GM23338 (cell line): ENCODE results near the gene WWOX. TPM values are rescaled to one million over a fixed set of nuclear protein-coding genes. Genes with fewer than 3 reads are reported as not detected.

Experiments used
- ATAC-seq: fragments of 200-7000 bp; cut with Tn5 transposase; 3 replicates; pipeline ENCODE4 v1.9.1; 2020
- DNase-seq: peaks from one replicate; pipeline ENCODE4 v3.0.0-alpha.2; 2015; ENCODE audit warnings: low spot score
- H2AFZ ChIP-seq: fragments of 200-600 bp; sonication (generic); 2 replicates; pipeline ENCODE4 v1.8.0; 2016; ENCODE audit warnings: antibody characterized with exemption, mild to moderate bottlenecking, moderate library complexity
- H3F3A ChIP-seq: fragments of 200-600 bp; sonication (generic); replicated peaks from 2 replicates; pipeline ENCODE4 v1.8.0; 2017; ENCODE audit warnings: antibody characterized with exemption, mixed run types, low read depth
- H3K27ac ChIP-seq: fragments of 200-600 bp; sonication (generic); 2 replicates; pipeline ENCODE4 v1.6.1; 2016; ENCODE audit warnings: low read depth
- H3K27me3 ChIP-seq: fragments of 200-600 bp; sonication (generic); 2 replicates; pipeline ENCODE4 v1.8.0; 2016; ENCODE audit warnings: mild to moderate bottlenecking, mixed run types, moderate library complexity; ENCODE audit not compliant: insufficient read depth
- H3K36me3 ChIP-seq: fragments of 200-600 bp; sonication (generic); 2 replicates; pipeline ENCODE4 v1.8.0; 2016; ENCODE audit warnings: mild to moderate bottlenecking; ENCODE audit not compliant: insufficient read depth
- H3K4me1 ChIP-seq: fragments of 200-600 bp; sonication (generic); 2 replicates; pipeline ENCODE4 v1.8.0; 2016; ENCODE audit warnings: mild to moderate bottlenecking, moderate library complexity; ENCODE audit not compliant: insufficient read depth
- H3K4me2 ChIP-seq: fragments of 200-600 bp; sonication (generic); 2 replicates; pipeline ENCODE4 v1.7.1; 2017; ENCODE audit warnings: mixed run types
- H3K4me3 ChIP-seq: fragments of 200-600 bp; sonication (generic); 2 replicates; pipeline ENCODE4 v1.6.1; 2016; ENCODE audit warnings: mixed run types
- H3K79me2 ChIP-seq: fragments of 200-600 bp; sonication (generic); replicated peaks from 2 replicates; pipeline ENCODE4 v1.8.0; 2017; ENCODE audit warnings: mild to moderate bottlenecking; ENCODE audit not compliant: insufficient read depth
- H3K9me2 ChIP-seq: fragments of 200-600 bp; sonication (generic); 2 replicates; pipeline ENCODE4 v1.8.0; 2017; ENCODE audit not compliant: insufficient read depth
- H4K20me1 ChIP-seq: fragments of 200-600 bp; sonication (generic); replicated peaks from 2 replicates; pipeline ENCODE4 v1.8.0; 2017; ENCODE audit warnings: mild to moderate bottlenecking; ENCODE audit not compliant: insufficient read depth
- H3K27ac Mint-ChIP-seq: 2 replicates; pipeline ENCODE4 v1.8.0; 2020; ENCODE audit warnings: inconsistent platforms, mild to moderate bottlenecking, moderate library complexity, mixed read lengths
- H3K27me3 Mint-ChIP-seq: 3 replicates; pipeline ENCODE4 v1.8.0; 2022; ENCODE audit warnings: low read depth, mild to moderate bottlenecking, moderate library complexity, mixed read lengths, inconsistent platforms; ENCODE audit not compliant: insufficient read depth, poor library complexity
- H3K36me3 Mint-ChIP-seq: 3 replicates; pipeline ENCODE4 v1.8.0; 2021; ENCODE audit warnings: low read depth, mild to moderate bottlenecking, inconsistent platforms, moderate library complexity, mixed read lengths
- H3K4me1 Mint-ChIP-seq: 3 replicates; pipeline ENCODE4 v1.8.0; 2020; ENCODE audit warnings: mild to moderate bottlenecking, inconsistent platforms, mixed read lengths
- H3K4me3 Mint-ChIP-seq: 3 replicates; pipeline ENCODE4 v1.8.0; 2021; ENCODE audit warnings: moderate library complexity, mild to moderate bottlenecking, inconsistent platforms, mixed read lengths
- H3K9me3 Mint-ChIP-seq: 3 replicates; pipeline ENCODE4 v1.8.0; 2020; ENCODE audit warnings: moderate library complexity, mild to moderate bottlenecking, inconsistent platforms, mixed read lengths
- CREB1 ChIP-seq: fragments of 250-450 bp; sonication (Bioruptor Pico); IDR thresholded peaks from 2 replicates; pipeline ENCODE4 v1.5.0; 2020; ENCODE audit warnings: low read depth, mild to moderate bottlenecking, moderate library complexity
- CTCF ChIP-seq, 2 experiments: fragments of 200-600 bp in 1 of 2; sonication (generic) in 1 of 2; conservative IDR thresholded peaks; 2 replicates each; pipeline versions ENCODE4 v1.5.1 to v1.6.1; 2016 to 2017; ENCODE audit warnings: antibody characterized with exemption in 2 of 2, low read depth in 2 of 2, mild to moderate bottlenecking in 2 of 2, moderate library complexity in 1 of 2
- ETS1 ChIP-seq: IDR thresholded peaks from 2 replicates; pipeline ENCODE4 v1.6.1; 2016; ENCODE audit warnings: antibody characterized with exemption
- EZH2 ChIP-seq: fragments of 200-600 bp; sonication (generic); IDR thresholded peaks from one replicate; pipeline ENCODE4 v1.8.0; 2017; ENCODE audit warnings: antibody characterized with exemption, mild to moderate bottlenecking, low read depth; ENCODE audit not compliant: unreplicated experiment
- EZH2phosphoT487 ChIP-seq: fragments of 200-600 bp; sonication (generic); IDR thresholded peaks from one replicate; pipeline ENCODE4 v1.8.1; 2018; ENCODE audit warnings: antibody characterized with exemption; ENCODE audit not compliant: unreplicated experiment
- JUNB ChIP-seq: IDR thresholded peaks from one replicate; pipeline ENCODE4 v1.6.1; 2016; ENCODE audit warnings: antibody characterized with exemption; ENCODE audit not compliant: unreplicated experiment
- NANOG ChIP-seq: IDR thresholded peaks from 2 replicates; pipeline ENCODE4 v1.6.1; 2016; ENCODE audit warnings: antibody characterized with exemption, borderline replicate concordance
- POLR2AphosphoS5 ChIP-seq: IDR thresholded peaks from 2 replicates; pipeline ENCODE4 v1.6.1; 2016; ENCODE audit warnings: antibody characterized with exemption, low read depth
- STAT1 ChIP-seq: IDR thresholded peaks from one replicate; pipeline ENCODE4 v1.6.1; 2016; ENCODE audit warnings: antibody characterized with exemption; ENCODE audit not compliant: unreplicated experiment
- ZNF114 ChIP-seq: fragments of 250-450 bp; sonication (Bioruptor Pico); IDR thresholded peaks from 2 replicates; pipeline ENCODE4 v1.5.0; 2020; ENCODE audit warnings: mild to moderate bottlenecking, moderate library complexity
- ZNF331 ChIP-seq: fragments of 250-450 bp; sonication (Bioruptor Pico); IDR thresholded peaks from 2 replicates; pipeline ENCODE4 v1.5.0; 2020; ENCODE audit warnings: low read depth, mild to moderate bottlenecking, moderate library complexity
- polyA plus RNA-seq: library from polyadenylated mRNA; unstranded; fragments of >200 nt; fragmentation: Nextera tagmentation; extraction: Ambion mirVana; gene quantifications from 2 replicates; pipeline ENCODE4 v1.2.1, GENCODE V29; 2016
- total RNA-seq: library from RNA; depleted of rRNA; stranded (reverse); fragments of >200 nt; shearing (Covaris generic); gene quantifications from 2 replicates; pipeline ENCODE4 v1.2.3, GENCODE V29; 2014
- TF ChIP-seq, protein P1 (sequence below): fragments of 250-450 bp; sonication (Bioruptor Pico); IDR thresholded peaks from 2 replicates; pipeline ENCODE4 v1.5.0; 2020; ENCODE audit warnings: mild to moderate bottlenecking, moderate library complexity
- TF ChIP-seq, protein P2 (sequence below): IDR thresholded peaks from one replicate; pipeline ENCODE4 v1.6.1; 2018; ENCODE audit warnings: antibody characterized with exemption; ENCODE audit not compliant: unreplicated experiment

WWOX gene
- total and polyA plus RNA-seq, 2 experiments from 2014 or later = 10.0 to 19.3 TPM

DNA sequence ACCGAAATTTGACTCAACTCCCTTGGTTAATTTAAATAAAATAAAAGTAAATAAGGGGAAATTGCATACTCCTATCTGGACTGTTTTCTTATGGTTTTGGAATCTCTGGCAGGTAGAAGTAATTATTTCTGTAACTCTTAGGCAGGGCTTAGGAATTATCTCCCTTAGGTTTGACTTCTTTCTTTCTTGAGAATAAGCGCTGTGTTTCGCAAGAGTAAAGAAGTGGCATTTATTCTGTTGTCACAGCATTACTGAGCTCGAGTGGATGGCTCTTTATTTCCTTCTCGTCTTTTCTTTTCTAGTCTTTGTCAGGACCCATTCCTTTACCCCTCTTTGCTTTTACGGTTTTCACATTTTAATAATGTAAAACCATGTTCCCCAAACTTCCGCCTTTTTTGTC, 633.2 kb downstream of the WWOX start:
- H3K79me2 ChIP-seq = no peaks in the 10 kb centered on the region
- H3K36me3 ChIP-seq = no peaks in the 10 kb centered on the region
- Mint-ChIP-seq H3K9me3 (no peaks in the 10 kb centered on the region), H3K36me3 (no peaks in the 10 kb centered on the region), H3K27ac (no peak overlapping the region), H3K27me3 (no peaks in the 10 kb centered on the region), H3K4me1 (no peaks in the 10 kb centered on the region), H3K4me3 (no peak overlapping the region)
- no peak overlapping the region for H3K4me2 ChIP-seq
- no peak overlapping the region for H3K27ac ChIP-seq
- H4K20me1 ChIP-seq = no peaks in the 10 kb centered on the region
- H3F3A ChIP-seq = no peaks in the 10 kb centered on the region
- no peak for TF ChIP-seq CTCF (conservative IDR thresholded peaks at IDR 0.05; ENCODE audit: low read depth in 2 of 2)
- TF ChIP-seq ETS1 = no peak
- TF ChIP-seq NANOG = no peak
- TF ChIP-seq JUNB = no peak
- no peak for TF ChIP-seq STAT1
- TF ChIP-seq EZH2phosphoT487 = no peak
- TF ChIP-seq, protein P1, sequence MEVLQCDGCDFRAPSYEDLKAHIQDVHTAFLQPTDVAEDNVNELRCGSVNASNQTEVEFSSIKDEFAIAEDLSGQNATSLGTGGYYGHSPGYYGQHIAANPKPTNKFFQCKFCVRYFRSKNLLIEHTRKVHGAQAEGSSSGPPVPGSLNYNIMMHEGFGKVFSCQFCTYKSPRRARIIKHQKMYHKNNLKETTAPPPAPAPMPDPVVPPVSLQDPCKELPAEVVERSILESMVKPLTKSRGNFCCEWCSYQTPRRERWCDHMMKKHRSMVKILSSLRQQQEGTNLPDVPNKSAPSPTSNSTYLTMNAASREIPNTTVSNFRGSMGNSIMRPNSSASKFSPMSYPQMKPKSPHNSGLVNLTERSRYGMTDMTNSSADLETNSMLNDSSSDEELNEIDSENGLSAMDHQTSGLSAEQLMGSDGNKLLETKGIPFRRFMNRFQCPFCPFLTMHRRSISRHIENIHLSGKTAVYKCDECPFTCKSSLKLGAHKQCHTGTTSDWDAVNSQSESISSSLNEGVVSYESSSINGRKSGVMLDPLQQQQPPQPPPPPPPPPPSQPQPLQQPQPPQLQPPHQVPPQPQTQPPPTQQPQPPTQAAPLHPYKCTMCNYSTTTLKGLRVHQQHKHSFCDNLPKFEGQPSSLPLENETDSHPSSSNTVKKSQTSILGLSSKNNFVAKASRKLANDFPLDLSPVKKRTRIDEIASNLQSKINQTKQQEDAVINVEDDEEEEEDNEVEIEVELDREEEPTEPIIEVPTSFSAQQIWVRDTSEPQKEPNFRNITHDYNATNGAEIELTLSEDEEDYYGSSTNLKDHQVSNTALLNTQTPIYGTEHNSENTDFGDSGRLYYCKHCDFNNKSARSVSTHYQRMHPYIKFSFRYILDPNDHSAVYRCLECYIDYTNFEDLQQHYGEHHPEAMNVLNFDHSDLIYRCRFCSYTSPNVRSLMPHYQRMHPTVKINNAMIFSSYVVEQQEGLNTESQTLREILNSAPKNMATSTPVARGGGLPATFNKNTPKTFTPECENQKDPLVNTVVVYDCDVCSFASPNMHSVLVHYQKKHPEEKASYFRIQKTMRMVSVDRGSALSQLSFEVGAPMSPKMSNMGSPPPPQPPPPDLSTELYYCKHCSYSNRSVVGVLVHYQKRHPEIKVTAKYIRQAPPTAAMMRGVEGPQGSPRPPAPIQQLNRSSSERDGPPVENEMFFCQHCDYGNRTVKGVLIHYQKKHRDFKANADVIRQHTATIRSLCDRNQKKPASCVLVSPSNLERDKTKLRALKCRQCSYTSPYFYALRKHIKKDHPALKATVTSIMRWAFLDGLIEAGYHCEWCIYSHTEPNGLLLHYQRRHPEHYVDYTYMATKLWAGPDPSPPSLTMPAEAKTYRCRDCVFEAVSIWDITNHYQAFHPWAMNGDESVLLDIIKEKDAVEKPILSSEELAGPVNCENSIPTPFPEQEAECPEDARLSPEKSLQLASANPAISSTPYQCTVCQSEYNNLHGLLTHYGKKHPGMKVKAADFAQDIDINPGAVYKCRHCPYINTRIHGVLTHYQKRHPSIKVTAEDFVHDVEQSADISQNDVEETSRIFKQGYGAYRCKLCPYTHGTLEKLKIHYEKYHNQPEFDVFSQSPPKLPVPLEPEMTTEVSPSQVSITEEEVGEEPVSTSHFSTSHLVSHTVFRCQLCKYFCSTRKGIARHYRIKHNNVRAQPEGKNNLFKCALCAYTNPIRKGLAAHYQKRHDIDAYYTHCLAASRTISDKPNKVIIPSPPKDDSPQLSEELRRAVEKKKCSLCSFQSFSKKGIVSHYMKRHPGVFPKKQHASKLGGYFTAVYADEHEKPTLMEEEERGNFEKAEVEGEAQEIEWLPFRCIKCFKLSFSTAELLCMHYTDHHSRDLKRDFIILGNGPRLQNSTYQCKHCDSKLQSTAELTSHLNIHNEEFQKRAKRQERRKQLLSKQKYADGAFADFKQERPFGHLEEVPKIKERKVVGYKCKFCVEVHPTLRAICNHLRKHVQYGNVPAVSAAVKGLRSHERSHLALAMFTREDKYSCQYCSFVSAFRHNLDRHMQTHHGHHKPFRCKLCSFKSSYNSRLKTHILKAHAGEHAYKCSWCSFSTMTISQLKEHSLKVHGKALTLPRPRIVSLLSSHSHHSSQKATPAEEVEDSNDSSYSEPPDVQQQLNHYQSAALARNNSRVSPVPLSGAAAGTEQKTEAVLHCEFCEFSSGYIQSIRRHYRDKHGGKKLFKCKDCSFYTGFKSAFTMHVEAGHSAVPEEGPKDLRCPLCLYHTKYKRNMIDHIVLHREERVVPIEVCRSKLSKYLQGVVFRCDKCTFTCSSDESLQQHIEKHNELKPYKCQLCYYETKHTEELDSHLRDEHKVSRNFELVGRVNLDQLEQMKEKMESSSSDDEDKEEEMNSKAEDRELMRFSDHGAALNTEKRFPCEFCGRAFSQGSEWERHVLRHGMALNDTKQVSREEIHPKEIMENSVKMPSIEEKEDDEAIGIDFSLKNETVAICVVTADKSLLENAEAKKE (CRISPR knock-in tag) = no peak
- TF ChIP-seq, protein P2, sequence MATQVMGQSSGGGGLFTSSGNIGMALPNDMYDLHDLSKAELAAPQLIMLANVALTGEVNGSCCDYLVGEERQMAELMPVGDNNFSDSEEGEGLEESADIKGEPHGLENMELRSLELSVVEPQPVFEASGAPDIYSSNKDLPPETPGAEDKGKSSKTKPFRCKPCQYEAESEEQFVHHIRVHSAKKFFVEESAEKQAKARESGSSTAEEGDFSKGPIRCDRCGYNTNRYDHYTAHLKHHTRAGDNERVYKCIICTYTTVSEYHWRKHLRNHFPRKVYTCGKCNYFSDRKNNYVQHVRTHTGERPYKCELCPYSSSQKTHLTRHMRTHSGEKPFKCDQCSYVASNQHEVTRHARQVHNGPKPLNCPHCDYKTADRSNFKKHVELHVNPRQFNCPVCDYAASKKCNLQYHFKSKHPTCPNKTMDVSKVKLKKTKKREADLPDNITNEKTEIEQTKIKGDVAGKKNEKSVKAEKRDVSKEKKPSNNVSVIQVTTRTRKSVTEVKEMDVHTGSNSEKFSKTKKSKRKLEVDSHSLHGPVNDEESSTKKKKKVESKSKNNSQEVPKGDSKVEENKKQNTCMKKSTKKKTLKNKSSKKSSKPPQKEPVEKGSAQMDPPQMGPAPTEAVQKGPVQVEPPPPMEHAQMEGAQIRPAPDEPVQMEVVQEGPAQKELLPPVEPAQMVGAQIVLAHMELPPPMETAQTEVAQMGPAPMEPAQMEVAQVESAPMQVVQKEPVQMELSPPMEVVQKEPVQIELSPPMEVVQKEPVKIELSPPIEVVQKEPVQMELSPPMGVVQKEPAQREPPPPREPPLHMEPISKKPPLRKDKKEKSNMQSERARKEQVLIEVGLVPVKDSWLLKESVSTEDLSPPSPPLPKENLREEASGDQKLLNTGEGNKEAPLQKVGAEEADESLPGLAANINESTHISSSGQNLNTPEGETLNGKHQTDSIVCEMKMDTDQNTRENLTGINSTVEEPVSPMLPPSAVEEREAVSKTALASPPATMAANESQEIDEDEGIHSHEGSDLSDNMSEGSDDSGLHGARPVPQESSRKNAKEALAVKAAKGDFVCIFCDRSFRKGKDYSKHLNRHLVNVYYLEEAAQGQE = no peak
- no peak for TF ChIP-seq ZNF331 (CRISPR knock-in tag)
- TF ChIP-seq EZH2 = no peak
- TF ChIP-seq ZNF114 = no peak
- no peak for TF ChIP-seq CREB1
- TF ChIP-seq POLR2AphosphoS5 = no peak
- DNase-seq = no peak
- H3K4me3 ChIP-seq = no peak overlapping the region
- ATAC-seq = no peak
- no peak overlapping the region for H2AFZ ChIP-seq
- no peaks in the 10 kb centered on the region; the same call in 1 of the 2 replicates for H3K9me2 ChIP-seq
- no peaks in the 10 kb centered on the region for H3K27me3 ChIP-seq
- no peaks in the 10 kb centered on the region for H3K4me1 ChIP-seq
